Muscle layer of duodenum (tissue), 2 donors: ENCODE results near the gene GOLT1A.

Source experiments
- H3K27ac ChIP-seq: one replicate; pipeline ENCODE4 v1.7.0; 2013; ENCODE audit warnings: mild to moderate bottlenecking, low read length
- H3K27me3 ChIP-seq: one replicate; pipeline ENCODE4 v1.7.0; 2013; ENCODE audit warnings: low read depth, mild to moderate bottlenecking, control low read depth, low read length
- H3K36me3 ChIP-seq, 2 donors: one replicate each; pipeline ENCODE4 v1.7.0; 2013; ENCODE audit warnings: low read length in 2 of 2, control low read depth in 1 of 2, mild to moderate bottlenecking in 1 of 2; ENCODE audit not compliant: insufficient read depth in 2 of 2, control insufficient read depth in 1 of 2
- H3K4me1 ChIP-seq, 2 donors: one replicate each; pipeline ENCODE4 v1.7.0; 2013; ENCODE audit warnings: low read length in 2 of 2, mild to moderate bottlenecking in 2 of 2, control low read depth in 1 of 2, moderate library complexity in 1 of 2; ENCODE audit not compliant: insufficient read depth in 2 of 2, control insufficient read depth in 1 of 2
- H3K4me3 ChIP-seq, 2 donors: one replicate each; pipeline ENCODE4 v1.7.0; 2013; ENCODE audit warnings: low read length in 2 of 2, low read depth in 1 of 2, mild to moderate bottlenecking in 1 of 2
- H3K9me3 ChIP-seq, 2 donors: one replicate each; pipeline ENCODE4 v1.7.0; 2013; ENCODE audit warnings: low read length in 2 of 2, control low read depth in 1 of 2, mild to moderate bottlenecking in 1 of 2; ENCODE audit not compliant: control insufficient read depth in 1 of 2
- donor health status: healthy.

GOLT1A gene

DNA sequence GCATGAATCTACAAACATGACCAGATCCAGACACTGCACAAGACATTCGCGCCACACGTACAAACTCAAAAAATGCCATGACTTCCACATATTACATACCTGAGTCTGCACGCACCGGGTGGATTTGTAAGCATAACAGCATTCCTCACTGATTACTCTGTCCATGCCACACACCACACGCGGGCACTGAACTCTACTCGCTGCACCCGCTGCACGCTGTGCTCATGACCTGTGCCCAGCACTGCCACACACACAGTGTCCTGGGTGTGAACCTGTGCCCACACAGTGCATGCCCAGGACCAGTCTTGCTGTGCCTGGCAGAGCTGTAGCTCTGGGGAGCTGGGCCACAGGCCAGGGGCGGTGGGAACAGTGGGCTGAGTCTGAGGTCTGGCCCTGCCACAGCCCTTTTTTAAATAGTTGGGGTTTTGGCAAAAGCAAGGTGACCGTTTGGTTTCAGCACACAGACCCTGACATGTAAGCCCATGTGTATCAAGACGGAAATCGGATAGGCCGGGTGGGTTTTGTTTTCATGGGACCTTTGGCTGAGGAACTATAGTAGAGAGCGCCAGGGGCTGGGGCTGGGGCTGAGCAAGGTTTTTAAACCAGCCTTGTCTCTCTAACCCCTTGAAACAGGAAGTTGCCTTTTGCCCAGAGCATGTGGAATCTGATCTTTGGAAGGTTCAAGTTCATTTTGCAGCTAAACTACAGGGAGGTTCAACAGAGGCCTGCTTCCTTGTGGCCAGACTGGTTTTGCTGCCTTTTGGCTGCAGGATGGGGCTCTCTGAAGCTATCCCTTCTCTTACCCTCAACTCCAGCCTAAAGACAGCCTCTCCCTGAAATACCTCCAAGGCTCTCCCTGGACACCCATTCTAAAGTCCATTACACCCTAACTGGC is 12.3 kb upstream of the GOLT1A start:
- H3K9me3 ChIP-seq, result no peaks in the 10 kb centered on the region
- peaks cover 0 to 5% of the 10 kb centered on the region in 2 donors for H3K36me3 ChIP-seq
- peaks cover 0 to 4% of the 10 kb centered on the region in 2 donors for H3K4me1 ChIP-seq
- no peak overlapping the region for H3K27ac ChIP-seq
- H3K27me3 ChIP-seq, result no peaks in the 10 kb centered on the region
- no peak overlapping the region for H3K4me3 ChIP-seq

DNA sequence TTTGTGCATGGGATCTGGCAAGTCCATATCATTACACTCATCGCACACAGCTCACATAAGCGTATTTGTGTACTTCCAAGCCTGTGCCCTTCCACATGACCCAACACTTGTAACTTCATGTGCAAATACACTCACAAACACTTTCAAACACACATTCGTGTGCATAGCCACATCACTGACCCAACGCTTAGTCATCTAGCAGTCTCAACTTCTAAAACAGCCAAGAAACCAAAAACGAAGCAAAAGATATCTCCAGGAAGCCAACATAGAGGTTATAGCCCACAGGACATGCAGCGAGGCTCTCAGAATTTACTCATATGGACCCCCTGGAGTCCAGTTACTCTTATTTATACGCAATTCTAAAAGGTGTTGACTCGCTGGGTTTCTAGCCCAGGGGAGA is 10.9 kb upstream of the GOLT1A start:
- Histone ChIP-seq H3K27ac (no peak overlapping the region), H3K9me3 (no peaks in the 10 kb centered on the region), H3K27me3 (no peaks in the 10 kb centered on the region), H3K36me3 (peaks cover 0 to 5% of the 10 kb centered on the region in 2 donors), H3K4me3 (no peak overlapping the region), H3K4me1 (peaks cover 0 to 4% of the 10 kb centered on the region in 2 donors)

DNA sequence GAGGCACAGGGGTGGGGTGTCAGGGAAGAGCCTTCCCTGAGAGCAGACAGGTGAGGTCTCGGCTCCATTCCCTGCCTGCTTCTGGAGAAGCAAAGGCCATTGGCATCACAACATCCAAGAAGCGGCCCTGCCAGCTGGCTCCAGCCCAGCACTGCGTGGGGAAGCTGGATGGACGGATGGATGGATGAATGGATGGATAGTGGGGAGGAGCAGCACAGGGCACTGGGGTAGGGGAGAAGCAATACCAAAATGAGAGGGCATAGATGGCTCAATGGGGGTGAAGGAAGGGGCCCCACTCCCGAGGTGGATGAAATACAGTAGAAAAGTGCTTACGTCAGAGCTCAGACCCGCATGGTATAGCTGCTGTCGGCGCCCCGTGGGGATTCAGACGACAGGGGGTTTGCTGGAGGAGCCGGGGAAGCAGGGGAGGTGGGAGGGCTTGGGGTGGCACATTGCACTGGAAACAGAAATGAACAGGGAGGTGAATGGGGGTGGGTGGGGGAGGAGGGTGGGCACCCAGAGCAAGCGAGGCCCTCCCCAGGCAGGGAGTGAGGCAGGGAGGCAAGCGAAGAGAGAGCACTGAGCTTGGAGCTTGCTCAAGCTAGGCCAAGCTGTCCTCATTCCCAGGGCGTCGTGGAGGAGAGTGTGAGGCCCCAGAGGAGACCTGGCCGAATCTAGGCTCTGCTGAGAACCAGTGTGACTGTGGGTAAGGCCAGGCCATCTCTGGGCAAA is 9.5 kb upstream of the GOLT1A start:
- H3K27me3 ChIP-seq, result no peaks in the 10 kb centered on the region
- no peaks in the 10 kb centered on the region for H3K9me3 ChIP-seq
- H3K4me1 ChIP-seq, result peaks cover 0 to 4% of the 10 kb centered on the region in 2 donors
- peaks cover 0 to 5% of the 10 kb centered on the region in 2 donors for H3K36me3 ChIP-seq
- H3K27ac ChIP-seq, result no peak overlapping the region
- no peak overlapping the region for H3K4me3 ChIP-seq

DNA sequence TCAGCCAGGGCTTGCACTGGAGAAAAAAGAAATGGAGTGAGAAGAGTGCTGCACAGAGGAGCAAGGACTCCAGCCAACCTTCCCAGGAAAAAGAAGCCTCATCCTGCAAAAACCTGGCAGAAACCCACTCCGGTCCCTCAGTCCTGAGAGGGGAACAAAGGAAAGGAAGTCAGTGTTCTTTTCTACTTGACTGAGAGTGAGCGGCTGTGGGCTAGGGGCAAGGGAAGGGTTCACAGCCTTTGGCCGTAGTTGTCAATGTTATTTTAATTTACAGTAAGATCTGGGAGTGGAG is 8.9 kb upstream of the GOLT1A start:
- Histone ChIP-seq H3K36me3 (peaks cover 0 to 5% of the 10 kb centered on the region in 2 donors), H3K9me3 (no peaks in the 10 kb centered on the region), H3K27ac (no peak overlapping the region), H3K27me3 (no peaks in the 10 kb centered on the region), H3K4me1 (peaks cover 0 to 4% of the 10 kb centered on the region in 2 donors), H3K4me3 (no peak overlapping the region)

DNA sequence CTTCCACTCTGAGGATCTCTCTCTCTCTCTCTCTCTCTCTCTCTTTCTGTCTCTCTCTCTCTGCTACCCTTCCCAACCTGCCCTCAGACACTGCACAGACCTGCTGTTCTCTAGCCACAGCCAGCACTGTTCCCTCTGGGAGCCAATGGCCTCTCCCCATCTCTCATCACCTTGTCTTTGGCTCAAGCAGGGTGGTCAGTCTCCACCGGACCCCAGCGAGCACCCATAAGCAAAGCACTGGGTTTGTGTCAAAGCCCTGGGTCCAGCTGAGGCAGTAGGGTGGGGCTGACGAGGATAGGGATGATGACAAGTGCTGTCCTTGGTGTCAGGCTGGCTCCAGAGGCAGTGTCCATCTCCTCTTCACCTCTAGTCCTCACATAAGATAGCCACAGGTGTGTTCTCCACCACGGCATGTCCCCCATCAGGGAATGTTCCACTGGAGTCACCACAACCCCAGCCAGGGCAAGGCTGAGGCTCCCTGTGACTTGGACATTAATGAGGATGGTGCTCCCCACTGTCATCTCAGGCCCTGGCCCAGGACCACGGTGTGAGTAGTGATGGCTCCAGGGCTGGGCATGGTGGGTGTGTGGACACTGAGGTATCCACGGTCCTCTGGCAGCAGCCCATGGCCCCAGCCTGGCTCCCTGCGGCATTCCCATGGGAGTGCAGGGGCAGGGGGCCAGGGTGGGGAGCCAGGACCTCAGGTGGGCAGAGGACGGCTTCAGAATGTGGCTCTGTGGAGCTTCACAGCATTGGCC is 8.4 kb upstream of the GOLT1A start:
- no peaks in the 10 kb centered on the region for H3K27me3 ChIP-seq
- H3K9me3 ChIP-seq, result no peaks in the 10 kb centered on the region
- no peak overlapping the region for H3K4me3 ChIP-seq
- H3K4me1 ChIP-seq, result peaks cover 0 to 4% of the 10 kb centered on the region in 2 donors
- peaks cover 0 to 5% of the 10 kb centered on the region in 2 donors for H3K36me3 ChIP-seq
- H3K27ac ChIP-seq, result no peak overlapping the region

DNA sequence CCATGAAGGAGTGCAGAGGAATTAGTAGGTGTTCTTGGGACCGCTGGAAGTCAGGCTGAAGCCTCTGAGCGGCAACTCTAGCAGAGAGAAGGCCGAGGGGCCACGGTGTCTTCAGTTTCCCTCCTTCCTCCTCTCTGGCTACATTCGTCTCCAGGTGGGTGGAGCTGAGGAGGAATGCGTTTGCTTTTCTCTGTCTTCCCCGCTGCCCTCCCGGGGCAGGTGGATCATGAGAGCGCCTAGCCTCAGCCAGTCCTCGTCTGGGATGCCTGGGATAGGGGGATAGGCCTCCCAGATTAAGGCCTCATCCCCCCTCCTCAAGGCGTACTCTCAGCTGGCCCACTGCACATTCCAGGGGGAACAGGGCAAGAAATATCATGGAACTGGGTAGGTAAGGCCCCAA is 7.5 kb upstream of the GOLT1A start:
- Histone ChIP-seq H3K36me3 (peaks cover 0 to 5% of the 10 kb centered on the region in 2 donors), H3K4me1 (peaks cover 0 to 4% of the 10 kb centered on the region in 2 donors), H3K27ac (no peak overlapping the region), H3K27me3 (no peaks in the 10 kb centered on the region), H3K4me3 (no peak overlapping the region), H3K9me3 (no peaks in the 10 kb centered on the region)

DNA sequence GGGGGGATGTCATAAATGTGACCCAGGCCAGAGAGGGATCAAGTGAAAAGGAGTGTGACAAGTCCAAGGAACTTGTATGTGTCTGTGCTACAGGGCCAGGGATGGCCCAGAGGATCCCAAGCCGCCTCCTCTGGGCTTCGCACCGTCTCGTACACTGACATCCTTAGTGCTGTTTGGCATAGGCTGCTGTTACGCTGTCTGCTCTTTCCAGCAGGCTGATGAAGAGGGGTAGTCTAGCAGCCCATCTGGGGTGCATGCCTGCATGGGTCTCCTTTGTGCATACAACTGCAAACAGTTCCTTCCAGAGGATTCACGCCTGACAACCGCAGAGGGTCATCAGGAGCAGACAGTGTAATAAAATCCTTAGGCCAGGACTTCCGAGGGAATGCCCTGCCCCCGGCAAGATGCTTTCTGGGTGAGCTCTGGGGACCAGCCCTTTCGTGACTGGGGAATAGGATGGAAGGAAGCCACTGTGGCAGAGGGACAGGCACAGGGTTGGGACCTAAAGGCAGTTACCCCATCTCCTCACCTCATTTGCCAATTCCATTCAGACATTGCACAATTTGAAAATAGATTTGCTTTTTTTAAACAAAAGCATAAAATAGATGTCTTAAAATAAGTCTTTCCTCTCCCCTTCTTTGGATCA is 6.3 kb upstream of the GOLT1A start:
- Histone ChIP-seq H3K27ac (no peak overlapping the region), H3K4me1 (no peaks in the 10 kb centered on the region), H3K36me3 (peaks cover 0 to 5% of the 10 kb centered on the region in 2 donors), H3K27me3 (no peaks in the 10 kb centered on the region), H3K9me3 (no peaks in the 10 kb centered on the region), H3K4me3 (no peak overlapping the region)

DNA sequence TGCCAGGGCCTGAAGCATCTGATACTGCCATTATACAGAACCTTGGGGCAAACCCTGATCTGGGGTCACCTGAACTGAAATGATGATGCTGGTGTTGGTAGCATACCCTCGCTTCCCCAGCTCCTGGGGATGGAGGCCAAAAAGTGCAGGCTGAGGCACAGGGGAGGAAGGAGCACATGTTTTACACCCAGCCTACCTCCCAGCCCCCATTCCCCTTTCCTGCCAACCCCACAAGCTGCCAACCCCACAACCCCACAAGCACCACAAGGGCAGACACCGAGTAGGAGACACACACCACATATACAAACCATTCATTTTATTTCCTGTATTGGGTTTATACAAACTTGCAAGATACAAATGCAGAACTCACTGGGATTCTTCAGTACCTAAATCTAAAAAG is 4.8 kb upstream of the GOLT1A start:
- Histone ChIP-seq H3K9me3 (no peaks in the 10 kb centered on the region), H3K4me3 (no peak overlapping the region), H3K27me3 (peaks cover 3% of the 10 kb centered on the region), H3K4me1 (peaks cover 0 to 8% of the 10 kb centered on the region in 2 donors), H3K27ac (no peak overlapping the region), H3K36me3 (peaks cover 0 to 5% of the 10 kb centered on the region in 2 donors)

DNA sequence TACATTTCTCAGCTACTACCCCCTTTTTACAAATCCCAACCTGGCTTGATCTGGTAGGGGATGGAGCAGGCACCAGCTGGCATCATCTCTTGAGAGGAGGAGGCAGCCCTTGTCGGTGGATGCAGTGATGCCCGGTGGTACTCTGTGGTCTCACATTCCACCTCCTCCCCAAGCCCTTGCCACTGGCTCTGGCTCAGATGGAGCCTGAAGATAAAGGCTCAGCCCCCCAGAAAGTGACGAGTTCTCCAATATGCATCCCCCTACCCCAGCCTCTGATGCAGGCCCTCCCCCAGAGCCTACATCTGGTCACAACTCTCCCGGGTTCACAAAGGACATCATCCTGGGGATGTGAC is 3.8 kb upstream of the GOLT1A start:
- Histone ChIP-seq H3K4me1 (peaks cover 0 to 9% of the 10 kb centered on the region in 2 donors), H3K4me3 (no peak overlapping the region), H3K27me3 (peaks cover 3% of the 10 kb centered on the region), H3K9me3 (no peaks in the 10 kb centered on the region), H3K27ac (no peak overlapping the region), H3K36me3 (peaks cover 0 to 5% of the 10 kb centered on the region in 2 donors)

DNA sequence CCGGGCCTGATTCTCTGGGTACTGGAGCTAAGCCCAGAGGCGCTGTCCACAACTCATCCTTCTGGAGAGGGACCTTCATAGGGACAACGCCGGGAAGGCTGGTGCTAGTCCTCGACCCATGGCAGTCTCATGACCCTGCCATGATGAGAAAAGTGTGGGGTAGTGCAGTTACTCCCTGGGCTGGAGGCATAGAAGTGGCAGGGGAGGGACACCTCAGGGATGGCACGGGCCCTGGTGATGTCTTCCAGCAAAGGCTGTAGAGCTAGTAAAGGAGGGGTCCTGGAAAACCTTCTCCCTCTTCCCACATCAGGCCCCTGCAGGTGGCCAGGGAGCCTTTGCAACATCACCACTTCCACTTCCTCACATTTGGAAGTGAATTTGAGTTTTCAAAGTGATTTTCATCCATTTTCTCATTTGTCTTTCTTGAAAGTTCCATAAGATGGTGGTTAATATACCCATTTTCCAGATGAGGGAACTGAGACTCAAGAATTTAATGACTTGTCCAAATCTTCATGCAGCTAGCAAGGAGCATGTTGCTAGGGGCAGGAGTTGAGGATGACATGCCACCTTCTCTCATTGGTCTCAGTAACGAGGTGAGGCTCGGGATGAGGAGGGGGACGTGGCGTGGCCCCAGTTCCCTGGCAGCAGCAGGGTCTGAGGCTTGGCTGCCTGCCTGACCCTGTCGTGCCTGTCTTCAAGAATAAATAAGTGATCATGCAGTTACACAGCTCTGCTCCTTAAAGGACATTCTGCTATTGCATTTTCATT is 3.3 kb upstream of the GOLT1A start:
- Histone ChIP-seq H3K27me3 (peaks cover 3% of the 10 kb centered on the region), H3K36me3 (peaks cover 0 to 2% of the 10 kb centered on the region in 2 donors), H3K4me1 (peaks cover 0 to 9% of the 10 kb centered on the region in 2 donors), H3K4me3 (no peak overlapping the region), H3K9me3 (no peaks in the 10 kb centered on the region), H3K27ac (no peak overlapping the region)
